Liver (tissue), 9 donors: ENCODE results near the gene RIN1. TPM values are rescaled to one million over a fixed set of nuclear protein-coding genes. Genes with fewer than 3 reads are reported as not detected.
A peak's percentile ranks its signal among the peaks of the same experiment; 100 is the strongest.

ENCODE experiments used
- DNase-seq: peaks from one replicate; pipeline ENCODE4 v3.0.0-alpha.2; 2017; ENCODE audit warnings: low spot score
- H3K27ac ChIP-seq, 2 donors: one replicate each; pipeline ENCODE4 v1.7.0; 2013; ENCODE audit warnings: inconsistent platforms in 2 of 2, low read length in 2 of 2, control low read depth in 1 of 2, low read depth in 1 of 2, mild to moderate bottlenecking in 1 of 2
- H3K27me3 ChIP-seq, 4 donors: one replicate each; pipeline versions ENCODE4 v1.6.1 to v1.7.0; 2013; ENCODE audit warnings: low read length in 3 of 4, inconsistent platforms in 1 of 4, mild to moderate bottlenecking in 1 of 4, moderate library complexity in 1 of 4; ENCODE audit not compliant: control insufficient read depth in 4 of 4, insufficient read depth in 4 of 4
- H3K36me3 ChIP-seq, 4 donors: one replicate each; pipeline versions ENCODE4 v1.6.1 to v1.7.0; 2013; ENCODE audit warnings: low read length in 3 of 4, mild to moderate bottlenecking in 3 of 4, low read depth in 1 of 4, moderate library complexity in 1 of 4; ENCODE audit not compliant: control insufficient read depth in 4 of 4, insufficient read depth in 3 of 4
- H3K4me1 ChIP-seq, 4 donors: one replicate each; pipeline versions ENCODE4 v1.6.1 to v1.7.0; 2013; ENCODE audit warnings: low read length in 3 of 4, mild to moderate bottlenecking in 3 of 4, moderate library complexity in 1 of 4; ENCODE audit not compliant: control insufficient read depth in 4 of 4, insufficient read depth in 4 of 4
- H3K4me3 ChIP-seq, 3 donors: one replicate each; pipeline versions ENCODE4 v1.6.1 to v1.7.0; 2013; ENCODE audit warnings: low read length in 3 of 3, control low read depth in 1 of 3, low read depth in 1 of 3, mild to moderate bottlenecking in 1 of 3
- H3K9ac ChIP-seq, 2 donors: one replicate each; pipeline ENCODE4 v1.7.0; 2013; ENCODE audit warnings: low read length in 2 of 2, mild to moderate bottlenecking in 2 of 2, moderate library complexity in 2 of 2, control low read depth in 1 of 2, low read depth in 1 of 2
- H3K9me3 ChIP-seq, 4 donors: one replicate each; pipeline versions ENCODE4 v1.6.1 to v1.7.0; 2013; ENCODE audit warnings: low read length in 3 of 4; ENCODE audit not compliant: control insufficient read depth in 4 of 4
- EGR1 ChIP-seq, 2 donors: IDR thresholded peaks; 2 replicates each; pipeline ENCODE4 v1.6.1; 2016 to 2018; ENCODE audit warnings: antibody characterized with exemption in 2 of 2, low read depth in 2 of 2
- FOXA1 ChIP-seq: IDR thresholded peaks from 2 replicates; pipeline ENCODE4 v1.6.1; 2016; ENCODE audit warnings: antibody characterized with exemption
- FOXA2 ChIP-seq: IDR thresholded peaks from 2 replicates; pipeline ENCODE4 v1.6.1; 2016; ENCODE audit warnings: antibody characterized with exemption
- GABPA ChIP-seq, 2 donors: IDR thresholded peaks in 1 of 2; conservative IDR thresholded peaks in 1 of 2; 2 replicates each; pipeline ENCODE4 v1.6.1; 2016; ENCODE audit warnings: antibody characterized with exemption in 2 of 2, mild to moderate bottlenecking in 1 of 2, moderate library complexity in 1 of 2
- HNF4A ChIP-seq, 2 donors: conservative IDR thresholded peaks; 2 replicates each; pipeline ENCODE4 v1.6.1; 2016; ENCODE audit warnings: antibody characterized with exemption in 2 of 2, mild to moderate bottlenecking in 2 of 2
- HNF4G ChIP-seq: IDR thresholded peaks from 2 replicates; pipeline ENCODE4 v1.6.1; 2016; ENCODE audit warnings: antibody characterized with exemption
- JUND ChIP-seq, 2 donors: IDR thresholded peaks; 2 replicates each; pipeline ENCODE4 v1.6.1; 2016; ENCODE audit warnings: antibody characterized with exemption in 2 of 2
- MAX ChIP-seq: IDR thresholded peaks from 2 replicates; pipeline ENCODE4 v1.6.1; 2016; ENCODE audit warnings: antibody characterized with exemption
- NR2F2 ChIP-seq: IDR thresholded peaks from 2 replicates; pipeline ENCODE4 v1.6.1; 2016; ENCODE audit warnings: antibody characterized with exemption
- RAD21 ChIP-seq, 2 donors: IDR thresholded peaks; 2 replicates each; pipeline ENCODE4 v1.6.1; 2016; ENCODE audit warnings: antibody characterized with exemption in 2 of 2, mild to moderate bottlenecking in 2 of 2
- RXRA ChIP-seq, 2 donors: IDR thresholded peaks; 2 replicates each; pipeline ENCODE4 v1.6.1; 2017 to 2018; ENCODE audit warnings: antibody characterized with exemption in 2 of 2, mild to moderate bottlenecking in 1 of 2
- SP1 ChIP-seq: IDR thresholded peaks from 2 replicates; pipeline ENCODE4 v1.6.1; 2018; ENCODE audit warnings: antibody characterized with exemption, mild to moderate bottlenecking
- TAF1 ChIP-seq: conservative IDR thresholded peaks from 2 replicates; pipeline ENCODE4 v1.6.1; 2016; ENCODE audit warnings: antibody characterized with exemption, mild to moderate bottlenecking
- YY1 ChIP-seq: IDR thresholded peaks from 2 replicates; pipeline ENCODE4 v1.6.1; 2016; ENCODE audit warnings: antibody characterized with exemption, mild to moderate bottlenecking
- ZBTB33 ChIP-seq: IDR thresholded peaks from 2 replicates; pipeline ENCODE4 v1.6.1; 2016; ENCODE audit warnings: antibody characterized with exemption
- WGBS: extraction: QIAGEN DNeasy Blood & Tissue Kit; methylation state at CpG from one replicate; pipeline ENCODE4 v1.1.7; 2013; 5-methylcytosine and 5-hydroxymethylcytosine counted together
- polyA plus RNA-seq, 2 donors: library from polyadenylated mRNA; stranded (reverse) in 1 of 2; unstranded in 1 of 2; fragments of 200-250 nt in 1 of 2; fragments of >200 nt in 1 of 2; fragmentation: Nextera tagmentation in 1 of 2; extraction: Ambion mirVana in 1 of 2; gene quantifications; one replicate each; pipeline versions ENCODE4 v1.2.1 to v1.2.3, GENCODE V29; 2013 to 2015
- total RNA-seq, 2 donors: library from RNA; depleted of rRNA; stranded (reverse); fragments of >200 nt; gene quantifications; one replicate each; pipeline ENCODE4 v1.2.3, GENCODE V29; 2014
- TF ChIP-seq, protein P1 (sequence below): IDR thresholded peaks from 2 replicates; pipeline ENCODE4 v1.6.1; 2016; ENCODE audit warnings: antibody characterized with exemption, mild to moderate bottlenecking
- TF ChIP-seq, protein P2 (sequence below): fragments of 150-350 bp; IDR thresholded peaks from 2 replicates; pipeline ENCODE4 v1.5.1; 2017; ENCODE audit warnings: improper control_type of control experiment, low read depth, low read length; ENCODE audit not compliant: missing input control
- TF ChIP-seq, protein P3 (sequence below): IDR thresholded peaks from 2 replicates; pipeline ENCODE4 v1.6.1; 2016; ENCODE audit warnings: antibody characterized with exemption
- donor health status: healthy.
- donor health status: healthy.
- donor health status: healthy.
- donor health status: healthy.
- donor health status: healthy.

RIN1 gene
- total and polyA plus RNA-seq, 4 donors = 0.11 to 1.1 (median 0.53) TPM

GRCh38 chr11:66313321-66314185, 22.7 kb downstream of the RIN1 start (continued):
- TF ChIP-seq RAD21 (IDR thresholded peaks at IDR 0.05) = no peak
- no peak for TF ChIP-seq FOXA1
- no peak for TF ChIP-seq SP1

GRCh38 chr11:66312549-66313320, 23.5 kb downstream of the RIN1 start:
- Histone ChIP-seq H3K27me3 (no peaks in the 10 kb centered on the region), H3K9me3 (no peaks in the 10 kb centered on the region), H3K9ac (peak overlapping the region in 1 of 2 donors; percentile 37), H3K27ac (peak overlapping the region; percentile 79 to 86), H3K4me3 (peak overlapping the region; percentile 44 to 63 (median 57)), H3K36me3 (no peaks in the 10 kb centered on the region), H3K4me1 (peaks cover 0 to 12% (median 5%) of the 10 kb centered on the region in 4 donors)
- 5% methylated on average over 52 of the region's 52 CpGs for WGBS
- peak; percentile 100 for DNase-seq
- TF ChIP-seq SP1 (peak; percentile 27), GABPA (IDR thresholded peaks at IDR 0.05 in 1 of 2, conservative IDR thresholded peaks at IDR 0.05 in 1 of 2) (no peak), YY1 (no peak), JUND (IDR thresholded peaks at IDR 0.05) (peak in 1 of 2 donors; percentile 76), NR2F2 (no peak), MAX (peak; percentile 30), RXRA (IDR thresholded peaks at IDR 0.05) (no peak), RAD21 (IDR thresholded peaks at IDR 0.05) (no peak), ZBTB33 (no peak), EGR1 (IDR thresholded peaks at IDR 0.05; ENCODE audit: low read depth in 2 of 2) (peak in 1 of 2 donors; percentile 39), FOXA2 (no peak), TAF1 (peak; percentile 1), HNF4A (conservative IDR thresholded peaks at IDR 0.05) (peak; percentile 45 to 53), FOXA1 (no peak), HNF4G (no peak)
- TF ChIP-seq, protein P1, sequence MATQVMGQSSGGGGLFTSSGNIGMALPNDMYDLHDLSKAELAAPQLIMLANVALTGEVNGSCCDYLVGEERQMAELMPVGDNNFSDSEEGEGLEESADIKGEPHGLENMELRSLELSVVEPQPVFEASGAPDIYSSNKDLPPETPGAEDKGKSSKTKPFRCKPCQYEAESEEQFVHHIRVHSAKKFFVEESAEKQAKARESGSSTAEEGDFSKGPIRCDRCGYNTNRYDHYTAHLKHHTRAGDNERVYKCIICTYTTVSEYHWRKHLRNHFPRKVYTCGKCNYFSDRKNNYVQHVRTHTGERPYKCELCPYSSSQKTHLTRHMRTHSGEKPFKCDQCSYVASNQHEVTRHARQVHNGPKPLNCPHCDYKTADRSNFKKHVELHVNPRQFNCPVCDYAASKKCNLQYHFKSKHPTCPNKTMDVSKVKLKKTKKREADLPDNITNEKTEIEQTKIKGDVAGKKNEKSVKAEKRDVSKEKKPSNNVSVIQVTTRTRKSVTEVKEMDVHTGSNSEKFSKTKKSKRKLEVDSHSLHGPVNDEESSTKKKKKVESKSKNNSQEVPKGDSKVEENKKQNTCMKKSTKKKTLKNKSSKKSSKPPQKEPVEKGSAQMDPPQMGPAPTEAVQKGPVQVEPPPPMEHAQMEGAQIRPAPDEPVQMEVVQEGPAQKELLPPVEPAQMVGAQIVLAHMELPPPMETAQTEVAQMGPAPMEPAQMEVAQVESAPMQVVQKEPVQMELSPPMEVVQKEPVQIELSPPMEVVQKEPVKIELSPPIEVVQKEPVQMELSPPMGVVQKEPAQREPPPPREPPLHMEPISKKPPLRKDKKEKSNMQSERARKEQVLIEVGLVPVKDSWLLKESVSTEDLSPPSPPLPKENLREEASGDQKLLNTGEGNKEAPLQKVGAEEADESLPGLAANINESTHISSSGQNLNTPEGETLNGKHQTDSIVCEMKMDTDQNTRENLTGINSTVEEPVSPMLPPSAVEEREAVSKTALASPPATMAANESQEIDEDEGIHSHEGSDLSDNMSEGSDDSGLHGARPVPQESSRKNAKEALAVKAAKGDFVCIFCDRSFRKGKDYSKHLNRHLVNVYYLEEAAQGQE = no peak
- TF ChIP-seq, protein P2, sequence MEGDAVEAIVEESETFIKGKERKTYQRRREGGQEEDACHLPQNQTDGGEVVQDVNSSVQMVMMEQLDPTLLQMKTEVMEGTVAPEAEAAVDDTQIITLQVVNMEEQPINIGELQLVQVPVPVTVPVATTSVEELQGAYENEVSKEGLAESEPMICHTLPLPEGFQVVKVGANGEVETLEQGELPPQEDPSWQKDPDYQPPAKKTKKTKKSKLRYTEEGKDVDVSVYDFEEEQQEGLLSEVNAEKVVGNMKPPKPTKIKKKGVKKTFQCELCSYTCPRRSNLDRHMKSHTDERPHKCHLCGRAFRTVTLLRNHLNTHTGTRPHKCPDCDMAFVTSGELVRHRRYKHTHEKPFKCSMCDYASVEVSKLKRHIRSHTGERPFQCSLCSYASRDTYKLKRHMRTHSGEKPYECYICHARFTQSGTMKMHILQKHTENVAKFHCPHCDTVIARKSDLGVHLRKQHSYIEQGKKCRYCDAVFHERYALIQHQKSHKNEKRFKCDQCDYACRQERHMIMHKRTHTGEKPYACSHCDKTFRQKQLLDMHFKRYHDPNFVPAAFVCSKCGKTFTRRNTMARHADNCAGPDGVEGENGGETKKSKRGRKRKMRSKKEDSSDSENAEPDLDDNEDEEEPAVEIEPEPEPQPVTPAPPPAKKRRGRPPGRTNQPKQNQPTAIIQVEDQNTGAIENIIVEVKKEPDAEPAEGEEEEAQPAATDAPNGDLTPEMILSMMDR = no peak
- TF ChIP-seq, protein P3, sequence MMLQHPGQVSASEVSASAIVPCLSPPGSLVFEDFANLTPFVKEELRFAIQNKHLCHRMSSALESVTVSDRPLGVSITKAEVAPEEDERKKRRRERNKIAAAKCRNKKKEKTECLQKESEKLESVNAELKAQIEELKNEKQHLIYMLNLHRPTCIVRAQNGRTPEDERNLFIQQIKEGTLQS = no peak
